ENCODE data around the gene JAK3.

JAK3 gene

GRCh38 chr19:17863520-17864182, 15.9 kb upstream of the JAK3 start:
- TF ChIP-seq CTCF (IDR thresholded peaks at IDR 0.05; ENCODE audit: extremely low read depth, missing control alignments), result no peak
- no peak for DNase-seq (ENCODE audit: low spot score)

GRCh38 chr19:17862711-17863519, 15.1 kb upstream of the JAK3 start:
- no peak for TF ChIP-seq CTCF (IDR thresholded peaks at IDR 0.05; ENCODE audit: extremely low read depth, missing control alignments)
- DNase-seq (ENCODE audit: low spot score), result no peak

GRCh38 chr19:17861542-17862402, 14.0 kb upstream of the JAK3 start:
- DNase-seq (ENCODE audit: low spot score), result no peak
- TF ChIP-seq CTCF (IDR thresholded peaks at IDR 0.05; ENCODE audit: extremely low read depth, missing control alignments), result no peak

GRCh38 chr19:17860993-17861360, 13.2 kb upstream of the JAK3 start:
- no peak for DNase-seq (ENCODE audit: low spot score)

GRCh38 chr19:17860331-17860992, 12.7 kb upstream of the JAK3 start:
- TF ChIP-seq CTCF (IDR thresholded peaks at IDR 0.05; ENCODE audit: extremely low read depth, missing control alignments), result no peak
- no peak for DNase-seq (ENCODE audit: low spot score)

More at GRCh38 chr19:17860993-17861360, 13.2 kb upstream of the JAK3 start:
- TF ChIP-seq CTCF (IDR thresholded peaks at IDR 0.05; ENCODE audit: extremely low read depth, missing control alignments), result no peak

- peak; percentile 88 for TF ChIP-seq CTCF (IDR thresholded peaks at IDR 0.05; ENCODE audit: extremely low read depth, missing control alignments)
- DNase-seq (ENCODE audit: low spot score), result peak; percentile 97
Observed at GRCh38 chr19:17859533-17860330, 11.9 kb upstream of the JAK3 start, which contains the start of gene RPL18A. Gene RPL18A (plus strand): TSS chr19:17859910. CDS start chr19:17859957, 47 bp downstream.

All from GM20000 (cell line).